Activated CD8-positive, alpha-beta memory T cell treated with anti-CD3 and anti-CD28 coated beads, Interleukin-2, amount 50 U/mL, for 48 hours (primary cell): Measurements from ENCODE around the gene KRI1.

Source experiments
- DNase-seq: peaks from one replicate; pipeline ENCODE4 v3.0.0-alpha.2; 2020

The KRI1 gene

DNA sequence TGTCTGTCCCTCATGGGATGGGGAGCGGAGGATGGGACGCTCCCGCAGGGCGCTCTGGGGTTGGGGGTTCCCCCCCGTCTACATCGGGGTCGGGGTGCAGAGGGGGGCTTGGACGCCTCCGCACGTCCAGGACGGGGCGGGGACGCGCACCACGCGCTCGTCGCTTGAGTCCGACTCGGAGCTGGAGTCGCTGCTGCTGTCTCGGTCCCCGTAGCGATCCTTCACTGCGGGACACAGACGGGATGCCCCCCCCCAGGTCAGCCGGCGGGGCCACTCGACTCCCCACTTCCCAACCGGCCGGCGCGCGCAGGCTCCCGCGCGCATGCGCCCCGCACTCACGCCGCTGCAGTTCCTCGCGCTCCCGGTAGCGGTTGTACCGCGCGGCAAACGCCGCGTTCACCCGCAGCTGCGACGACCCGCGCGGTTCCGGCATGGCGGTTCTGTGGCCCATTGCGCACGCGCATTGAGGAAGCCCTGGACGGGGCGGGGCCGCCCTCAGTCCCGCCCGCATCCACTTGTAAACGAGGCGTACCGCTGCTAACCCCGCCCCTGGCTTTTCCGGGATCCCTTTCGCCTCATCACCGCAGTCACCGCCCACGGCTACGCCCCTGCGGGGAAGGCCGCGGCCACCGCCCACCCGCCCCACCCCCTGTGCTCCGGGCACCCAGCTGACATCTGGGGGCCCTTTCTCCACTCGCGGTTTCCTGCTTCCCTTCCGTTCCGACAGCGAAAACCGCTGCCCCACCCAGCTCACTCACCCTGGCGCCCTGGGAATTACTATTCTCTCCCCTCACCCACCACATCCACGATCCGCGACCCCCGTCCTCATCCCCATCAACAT is at the start of gene KRI1:
KRI1 (minus strand) TSS at position 444 of the 841 bp plus-strand sequence; CDS start at position 433, 11 bp downstream.
- DNase-seq = peak; percentile 99

DNA sequence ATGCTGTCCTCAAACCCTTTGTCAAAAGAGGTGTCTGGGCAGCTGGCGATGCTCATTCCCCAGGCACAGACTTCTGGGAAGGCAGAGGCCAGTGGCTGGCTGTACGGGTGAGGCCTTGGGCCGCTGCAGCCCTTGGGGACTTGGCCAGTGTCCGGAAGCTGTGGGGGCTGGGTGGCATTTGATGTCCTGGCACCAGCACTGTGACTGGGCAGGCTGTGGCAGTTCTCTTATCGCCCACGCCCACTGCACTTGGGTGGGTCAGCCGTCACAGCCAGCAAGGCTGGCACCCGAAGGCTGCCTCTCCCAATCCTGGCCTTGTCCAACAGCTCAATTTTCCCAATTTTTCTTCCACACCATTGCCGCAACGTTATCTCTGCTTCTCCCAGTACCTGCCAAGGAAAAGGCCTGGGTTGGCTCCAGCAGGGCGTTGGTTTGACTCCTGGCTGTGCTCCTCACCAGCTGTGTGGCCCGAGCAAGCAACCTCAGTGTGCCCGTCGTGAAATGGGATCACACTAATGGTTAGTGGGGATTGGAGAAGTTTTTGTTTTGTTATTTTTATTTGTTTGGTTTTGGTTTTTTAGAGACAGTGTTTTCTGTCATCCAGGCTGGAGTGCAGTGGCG is 46.8 kb upstream of the KRI1 start:
- no peak for DNase-seq

DNA sequence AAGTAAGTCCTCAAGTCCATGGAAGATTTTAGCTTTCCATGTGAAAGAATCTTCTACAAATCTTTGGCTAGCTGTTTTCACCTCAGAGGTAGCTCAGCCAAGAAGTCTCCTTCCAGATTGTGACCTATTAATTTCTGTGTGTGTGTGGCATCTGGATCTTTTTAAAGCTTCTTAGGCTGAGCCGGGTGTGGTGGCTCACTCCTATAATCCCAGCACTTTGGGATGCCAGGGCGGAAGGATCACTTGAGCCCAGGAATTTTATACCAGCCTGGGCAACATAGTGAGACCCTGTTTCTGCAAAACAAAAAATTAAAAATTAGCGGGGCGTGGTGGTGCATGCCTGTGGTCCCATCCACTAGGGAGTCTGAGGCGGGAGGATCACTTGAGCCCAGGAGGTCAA is 46.1 kb upstream of the KRI1 start:
- DNase-seq = no peak

DNA sequence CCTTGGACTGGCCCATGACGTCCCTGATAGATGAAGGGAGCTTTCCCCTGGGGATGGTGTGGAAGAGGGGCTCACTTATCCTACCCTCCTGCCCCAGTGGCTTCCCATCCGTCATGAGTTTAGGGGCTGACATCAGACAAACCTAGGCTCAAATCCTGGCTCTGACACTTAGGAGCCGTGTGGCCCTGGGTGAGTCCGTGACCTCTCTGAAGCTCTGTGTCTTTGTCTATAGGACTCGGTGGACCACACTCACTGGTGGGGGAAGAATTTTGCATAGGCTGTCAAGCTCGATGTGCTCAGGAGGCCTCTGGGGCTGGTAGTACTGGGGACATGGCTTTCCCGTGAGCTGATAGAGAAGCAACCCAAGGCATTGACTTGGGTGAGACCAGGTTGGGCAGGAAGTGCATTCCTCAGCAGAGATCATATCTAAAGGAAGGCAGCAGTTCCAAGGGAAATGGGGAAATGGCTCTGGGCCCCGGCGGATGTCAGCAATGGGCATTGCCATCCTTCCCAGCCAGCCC is 38.7 kb upstream of the KRI1 start:
- DNase-seq = peak; percentile 59

DNA sequence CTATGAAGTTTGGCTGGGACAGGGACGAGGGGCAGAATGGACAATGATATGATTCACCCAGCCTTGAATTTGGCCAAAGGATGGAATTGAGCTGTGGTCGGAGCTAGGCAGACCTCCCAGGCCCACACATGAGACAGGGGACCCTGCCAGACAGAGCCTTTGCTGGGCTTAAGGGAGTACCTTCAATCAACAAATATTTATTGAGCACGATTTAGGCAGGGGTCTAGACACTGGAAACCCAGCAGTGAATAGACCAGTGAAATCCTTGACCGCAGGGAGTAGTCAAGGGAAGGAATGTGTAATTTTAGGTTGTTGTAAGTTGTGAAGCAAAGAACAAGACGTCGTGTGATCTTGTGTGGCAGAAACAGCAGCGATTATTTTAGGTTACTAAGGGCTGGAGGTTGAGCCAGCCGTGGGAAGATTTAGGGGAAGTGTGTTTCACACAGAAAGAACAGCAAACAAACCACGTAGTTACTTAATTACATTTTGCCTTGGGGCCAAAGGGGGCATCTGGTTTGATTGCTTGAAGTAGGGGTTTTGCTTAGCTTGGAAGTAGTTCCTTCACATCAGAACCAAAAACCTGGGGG is 38.2 kb upstream of the KRI1 start:
- peak; percentile 54 for DNase-seq

DNA sequence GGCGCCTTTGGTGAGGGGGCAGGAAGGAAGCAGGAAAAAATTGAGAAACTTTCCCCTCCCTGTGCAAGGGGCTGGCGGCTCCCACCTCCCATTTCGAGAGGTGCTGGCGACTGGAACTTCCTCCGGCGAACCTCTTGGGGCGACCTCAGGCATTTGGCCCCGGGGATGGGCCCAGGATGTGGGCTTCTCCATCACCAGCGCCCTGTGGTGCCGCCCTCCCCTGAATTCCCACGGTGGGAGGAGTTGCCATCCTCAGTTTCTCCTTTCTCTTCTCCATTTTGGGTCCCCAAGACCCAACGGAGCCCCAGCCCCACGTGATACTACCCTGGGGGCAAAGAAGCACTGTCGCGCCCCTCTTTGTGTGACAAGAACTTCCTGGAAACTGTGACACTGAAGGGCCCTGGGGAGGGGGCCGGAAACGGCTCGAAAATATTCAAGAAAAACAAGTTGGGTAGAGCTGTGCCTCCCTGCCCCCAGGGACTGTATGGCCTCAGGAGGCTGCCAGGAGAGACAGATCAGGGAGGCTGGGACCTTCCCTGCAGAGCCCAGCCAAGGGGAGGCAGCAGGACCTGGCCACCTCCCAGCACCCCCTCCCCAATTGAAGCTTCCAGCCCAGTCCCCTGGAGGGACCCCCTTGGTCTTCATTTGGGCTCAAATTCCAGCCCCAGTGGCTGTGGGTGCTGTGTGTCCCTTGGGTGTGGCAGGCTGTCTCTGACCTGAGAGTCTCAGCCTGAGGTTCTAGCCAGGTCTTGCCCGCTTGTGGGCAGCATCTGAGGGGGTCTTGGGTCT is 37.5 kb upstream of the KRI1 start:
- DNase-seq = peak; percentile 82

DNA sequence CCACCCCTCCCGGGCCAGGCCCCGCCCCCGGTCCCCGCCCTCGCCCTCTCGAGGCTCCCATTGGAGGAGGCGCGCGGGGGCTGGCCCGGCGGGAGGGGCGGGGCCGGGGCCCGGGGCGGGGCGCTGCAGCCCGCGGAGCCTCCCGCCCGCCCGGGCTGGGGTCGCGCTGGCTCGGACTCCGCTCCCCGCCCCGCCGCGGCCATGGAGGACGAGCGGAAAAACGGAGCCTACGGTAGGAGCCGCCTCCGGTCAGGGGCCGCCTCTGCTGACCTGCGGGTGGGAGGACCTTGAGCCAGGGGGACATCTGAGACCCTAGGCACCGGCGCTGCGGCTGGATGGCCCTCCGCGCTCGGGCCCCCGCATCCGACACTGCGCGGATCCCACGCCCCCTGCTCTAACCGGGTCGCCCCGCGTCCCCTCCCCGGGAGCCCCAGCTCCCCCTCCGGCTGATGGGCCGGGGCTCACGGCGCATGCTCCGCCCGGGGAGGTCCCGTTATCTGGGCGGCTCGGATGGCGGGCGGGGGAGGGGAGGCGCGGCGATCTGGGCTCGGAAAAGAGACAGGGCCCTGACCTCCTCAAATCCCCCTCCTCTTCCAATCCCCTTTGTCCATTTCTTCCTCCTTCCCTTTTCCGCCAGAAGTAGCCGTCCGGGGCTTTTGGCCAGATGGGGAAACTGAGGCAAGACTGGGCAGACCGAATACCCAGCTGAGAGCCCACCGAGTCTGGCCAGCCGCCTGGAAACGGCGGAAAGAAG is 36.7 kb upstream of the KRI1 start:
- peak; percentile 94 for DNase-seq

DNA sequence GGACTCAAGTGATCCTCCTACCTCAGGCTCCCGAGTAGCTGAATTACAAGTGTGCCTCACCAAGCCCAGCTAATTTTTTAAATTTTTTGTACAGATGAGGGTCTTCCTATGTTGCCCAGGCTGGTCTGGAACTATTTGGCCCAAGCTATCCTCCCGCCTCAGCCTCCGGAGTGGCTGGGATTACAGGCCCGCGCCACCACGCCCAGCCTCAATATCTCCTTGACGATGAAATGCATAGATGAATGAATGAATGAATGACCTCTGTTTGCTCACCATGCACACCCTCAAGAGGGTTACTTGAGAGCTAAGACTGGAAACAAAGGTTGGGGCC is 36.2 kb upstream of the KRI1 start:
- no peak for DNase-seq

DNA sequence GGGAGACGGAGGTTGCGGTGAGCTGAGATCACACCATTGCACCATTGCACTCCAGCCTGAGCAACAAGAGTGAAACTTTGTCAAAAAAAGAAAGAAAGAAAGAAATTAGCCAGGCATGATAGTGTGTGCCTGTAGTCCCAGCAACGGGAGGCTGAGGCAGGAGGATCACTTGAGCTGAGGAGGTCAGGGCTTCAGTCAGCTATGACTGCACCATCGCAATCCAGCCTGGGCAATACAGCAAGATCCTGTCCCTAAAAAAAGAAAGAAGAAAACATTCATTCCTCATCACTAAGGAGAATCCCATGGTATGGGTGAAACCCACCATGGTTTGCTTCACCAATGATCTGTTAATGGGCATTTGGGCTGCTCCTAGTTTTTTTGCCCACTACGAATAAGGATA is 34.3 kb upstream of the KRI1 start:
- DNase-seq = no peak

DNA sequence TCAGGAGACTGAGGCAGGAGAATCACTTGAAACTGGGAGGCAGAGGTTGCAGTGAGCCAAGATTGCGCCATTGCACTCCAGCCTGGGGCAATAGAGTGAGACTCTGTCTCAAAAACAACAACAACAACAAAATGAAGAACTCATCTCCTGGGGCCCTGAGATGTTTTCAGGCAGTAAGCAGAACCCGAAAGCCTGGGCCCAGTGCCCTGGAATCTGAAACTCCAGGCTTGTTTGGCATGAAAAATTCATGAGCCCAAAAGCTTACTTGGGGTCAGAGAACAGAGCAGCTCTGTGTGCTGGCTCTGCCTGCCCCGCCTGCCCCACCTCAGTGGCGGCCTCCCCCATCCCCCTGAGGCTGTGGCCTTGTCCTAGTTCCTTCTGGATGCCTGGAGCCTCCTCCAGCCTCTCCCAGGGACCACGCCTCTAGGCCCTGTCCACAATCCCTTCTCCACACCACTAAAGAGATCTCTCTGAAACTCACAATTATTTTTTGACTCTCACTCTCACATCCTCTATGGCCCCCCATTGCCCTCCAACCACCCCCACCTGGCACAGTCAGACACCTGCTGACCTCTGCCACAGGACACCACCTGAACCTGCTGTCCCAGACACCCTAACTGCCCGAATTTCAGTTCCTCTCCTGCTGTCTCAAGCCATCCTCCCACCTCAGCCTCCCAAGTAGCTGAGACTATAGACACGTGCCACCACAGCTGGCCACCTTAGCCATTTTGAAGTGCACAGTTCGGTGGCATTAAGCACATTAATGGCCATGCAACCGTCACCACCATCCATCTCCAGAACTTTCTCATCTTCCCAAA is 28.2 kb upstream of the KRI1 start:
- no peak for DNase-seq

DNA sequence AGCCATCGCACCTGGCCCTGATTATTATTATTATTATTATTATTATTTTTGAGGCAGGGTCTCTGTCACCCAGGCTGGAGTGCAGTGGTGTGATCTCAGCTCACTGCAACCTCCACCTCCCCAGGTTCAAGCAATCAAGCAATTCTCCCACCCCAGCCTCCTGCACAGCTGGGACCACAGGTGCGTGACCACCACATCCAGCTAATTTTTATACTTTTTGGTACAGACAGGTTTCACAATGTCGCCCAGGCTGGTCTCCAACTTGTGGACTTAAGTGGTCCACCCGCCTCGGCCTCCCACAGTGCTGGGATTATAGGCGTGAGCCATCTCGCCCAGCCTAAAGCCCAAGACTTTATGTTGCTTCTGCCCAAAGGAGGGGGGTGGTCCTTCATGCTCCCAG is 27.3 kb upstream of the KRI1 start:
- no peak for DNase-seq

DNA sequence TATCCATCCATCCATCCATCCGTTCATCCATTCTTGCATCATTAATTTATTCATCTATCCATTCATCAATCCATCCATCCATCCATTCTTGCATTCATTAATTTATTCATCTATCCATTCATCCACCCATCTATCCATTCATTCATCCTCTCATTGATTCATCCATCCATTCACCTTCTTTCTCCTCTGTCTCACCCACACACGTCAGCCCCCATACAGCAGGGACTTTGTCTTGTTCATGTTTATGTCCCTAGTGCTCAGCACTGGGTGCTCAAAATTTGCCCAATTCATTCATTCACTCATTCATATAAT is 22.0 kb upstream of the KRI1 start:
- no peak for DNase-seq

DNA sequence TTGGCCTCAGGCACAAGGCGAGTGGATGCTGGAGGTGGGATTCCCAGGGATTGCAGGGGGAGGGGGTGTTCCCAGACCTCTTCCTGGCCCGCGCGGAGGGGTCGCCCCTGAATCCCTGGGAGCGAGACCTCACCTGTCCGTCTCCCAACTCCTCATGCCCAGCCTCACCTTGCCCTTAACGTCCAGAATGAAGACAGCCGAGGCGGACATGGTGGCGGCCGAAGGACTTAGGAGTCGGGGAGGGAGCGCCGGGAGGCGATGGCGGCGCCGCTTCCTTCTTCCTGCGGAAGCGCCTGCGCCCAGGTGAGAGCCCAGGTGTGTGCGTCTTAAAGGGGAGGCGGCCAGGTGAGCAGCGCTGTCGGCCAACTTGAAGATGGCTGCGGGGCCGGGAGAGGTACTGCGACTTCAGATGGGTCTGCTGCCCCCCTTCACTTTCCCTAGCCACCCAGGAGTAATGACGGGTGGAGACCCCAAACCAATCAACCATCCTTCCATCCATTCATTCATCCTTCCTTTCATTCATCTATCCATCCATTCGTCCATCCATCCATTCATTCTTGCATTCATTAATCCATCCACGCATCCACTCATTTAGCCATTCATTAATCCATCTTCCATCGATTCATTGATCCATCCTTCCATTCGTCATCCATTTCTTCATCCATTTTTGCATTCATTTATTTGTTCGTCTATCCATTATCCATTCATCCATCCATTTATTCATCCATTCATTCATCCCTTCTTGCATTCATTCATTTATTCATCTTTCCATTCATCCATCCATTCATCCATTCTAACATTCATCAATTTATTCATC is 21.4 kb upstream of the KRI1 start, which contains the start of gene AP1M2:
AP1M2 (minus strand) TSS at position 291 of the 817 bp plus-strand sequence; CDS start at position 210, 81 bp downstream.
- no peak for DNase-seq

DNA sequence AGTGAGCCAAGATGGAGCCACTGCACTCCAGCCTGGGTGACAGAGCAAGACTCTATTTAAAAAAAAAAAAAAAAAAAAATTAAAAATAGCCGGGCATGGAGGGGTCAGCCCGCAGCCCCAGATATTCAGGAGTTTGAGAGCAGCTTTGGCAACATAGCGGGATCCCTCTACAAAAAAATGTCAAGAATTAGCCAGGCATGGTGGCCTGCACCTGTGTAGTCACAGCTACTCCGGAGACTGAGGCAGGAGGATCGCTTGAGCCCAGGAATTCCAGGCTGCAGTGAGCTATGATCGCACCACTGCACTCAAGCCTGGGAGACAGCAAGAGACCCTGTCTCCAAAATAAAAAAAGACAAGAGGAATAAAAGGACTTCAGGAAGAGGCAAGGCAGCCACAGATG is 20.6 kb upstream of the KRI1 start:
- DNase-seq = no peak

DNA sequence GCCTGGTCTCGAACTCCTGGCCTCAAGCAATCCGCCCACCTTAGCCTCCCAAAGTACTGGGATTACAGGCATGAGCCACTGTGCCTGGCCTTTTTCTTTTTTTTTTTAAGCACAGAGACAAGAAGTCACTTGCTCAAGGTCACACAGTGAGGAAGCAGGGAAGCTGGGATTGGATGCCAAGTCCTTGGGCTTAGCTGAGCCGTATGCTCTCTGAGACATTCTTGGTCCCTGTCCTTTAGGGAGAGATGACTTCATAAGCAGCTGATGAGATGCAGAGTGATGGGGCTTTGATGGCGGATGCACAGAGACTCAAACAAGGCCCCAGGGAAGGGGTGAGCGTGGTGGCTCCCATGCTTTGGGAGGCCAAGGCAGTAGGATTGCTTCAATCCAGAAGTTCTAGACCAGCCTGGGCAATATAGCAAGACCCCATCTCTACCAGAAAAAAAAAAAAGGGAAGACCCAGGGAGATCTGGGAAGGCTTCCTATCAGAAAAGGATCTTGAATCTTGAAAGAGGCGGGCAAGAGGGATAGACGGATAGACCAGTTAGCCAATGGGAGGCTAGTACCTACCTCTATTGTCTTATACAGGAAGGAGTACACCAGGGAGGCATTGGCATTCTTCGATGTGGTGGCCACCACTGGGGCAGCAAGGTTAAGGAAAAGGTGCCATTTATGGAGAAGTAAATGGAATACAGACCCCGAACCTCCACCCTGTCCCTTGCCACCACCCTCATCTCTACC is 17.4 kb upstream of the KRI1 start:
- DNase-seq = no peak

DNA sequence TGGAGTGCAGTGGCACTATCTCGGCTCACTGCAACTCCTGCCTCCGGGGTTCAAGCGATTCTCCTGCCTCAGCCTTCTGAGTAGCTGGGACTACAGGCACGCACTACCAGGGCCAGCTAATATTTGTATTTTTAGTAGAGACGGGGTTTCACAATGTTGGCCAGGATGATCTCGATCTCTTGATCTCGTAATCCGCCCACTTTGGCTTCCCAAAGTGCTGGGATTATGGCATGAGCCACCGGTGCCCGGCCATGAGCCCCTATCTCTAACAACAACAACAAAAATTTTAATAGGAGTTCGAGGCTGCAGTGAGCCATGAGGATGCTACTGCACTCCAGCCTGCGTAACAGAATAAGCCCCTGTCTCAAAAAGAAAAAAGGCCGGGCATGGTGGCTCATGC is 16.3 kb upstream of the KRI1 start:
- DNase-seq = no peak

DNA sequence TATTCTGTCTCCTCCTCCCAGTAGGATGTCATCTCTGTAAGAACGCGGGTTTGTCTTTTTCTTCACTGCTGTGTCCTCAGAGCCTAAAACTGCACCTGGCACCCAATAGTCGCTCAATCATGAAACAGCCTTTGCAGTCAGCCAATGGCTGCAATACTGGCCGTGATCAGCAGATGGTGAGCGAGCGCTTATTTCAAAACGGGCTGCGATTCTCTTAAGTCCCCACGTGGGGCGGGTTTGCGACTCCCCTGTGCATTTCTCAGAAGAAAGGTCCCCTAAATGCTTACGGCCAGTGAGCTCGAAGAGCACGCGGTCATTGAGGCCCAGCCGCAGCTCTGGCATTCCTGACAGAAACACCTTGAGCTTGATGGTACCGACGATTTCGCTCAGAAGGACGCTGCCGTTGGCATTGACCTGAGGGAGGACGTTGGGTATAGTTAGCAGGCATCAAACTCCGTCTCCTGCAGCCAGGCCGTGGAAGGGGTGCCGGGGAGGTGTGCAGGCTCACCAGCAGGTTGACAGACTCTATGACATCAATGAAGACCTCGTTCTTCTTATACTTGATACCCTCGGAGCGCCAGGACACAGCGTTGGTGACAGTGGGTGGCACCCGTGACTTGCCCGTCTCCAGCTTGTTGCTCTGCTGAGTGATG is 15.3 kb upstream of the KRI1 start:
- DNase-seq = peak; percentile 93

DNA sequence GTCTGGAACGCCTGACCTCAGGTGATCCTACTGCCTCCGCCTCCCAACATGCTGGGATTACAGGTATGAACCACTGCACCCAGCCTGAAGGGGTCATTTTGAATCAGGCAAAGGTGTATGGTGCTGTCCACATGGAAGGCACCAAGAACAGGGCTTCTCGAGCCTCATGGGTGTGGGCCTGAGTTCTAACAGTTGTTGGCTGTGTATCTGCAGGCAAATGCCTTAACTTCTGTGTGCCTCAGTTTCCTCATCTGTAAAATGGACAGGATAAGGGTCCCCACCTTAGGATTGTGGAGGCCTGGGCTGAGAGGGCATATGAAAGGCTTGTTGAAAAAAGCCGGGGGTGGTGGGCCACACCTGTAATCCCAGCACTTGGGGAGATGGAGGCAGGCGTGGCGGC is 12.1 kb upstream of the KRI1 start:
- no peak for DNase-seq

DNA sequence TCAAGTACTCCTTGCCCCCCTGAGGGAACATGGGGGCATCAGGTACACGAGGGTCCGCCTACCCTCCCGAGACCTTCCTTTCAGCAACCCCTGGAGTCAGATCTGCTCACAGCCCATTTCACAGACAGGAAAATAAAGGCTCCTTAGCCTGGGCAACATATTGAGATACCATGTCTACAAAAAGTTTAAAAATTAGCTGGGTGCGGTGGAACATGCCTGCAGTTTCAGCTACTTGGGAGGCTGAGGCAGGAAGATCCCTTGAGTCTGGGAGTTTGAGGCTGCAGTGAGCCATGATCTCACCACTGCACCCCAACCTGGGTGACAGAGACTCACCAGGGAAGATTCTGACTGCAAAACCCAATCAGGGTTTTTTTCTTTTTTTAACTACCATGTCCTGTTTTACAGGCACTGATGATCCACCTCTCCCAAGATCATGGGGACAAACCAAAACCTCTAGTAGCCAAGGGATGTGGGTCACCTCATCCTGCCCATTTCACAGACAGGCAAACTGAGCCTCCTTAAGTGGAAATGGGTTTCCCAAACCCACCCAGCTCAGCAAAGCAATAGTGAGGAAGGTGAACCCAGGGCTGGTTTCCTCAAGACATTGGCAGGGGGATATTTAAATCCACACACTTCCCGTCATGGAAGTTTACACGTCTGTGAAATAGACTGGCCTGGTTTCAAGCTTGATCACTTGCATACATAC is 9.4 kb upstream of the KRI1 start:
- no peak for DNase-seq
